Putamen (tissue), 1 donor: ENCODE results near the gene PLA2G10.
A peak's percentile ranks its signal among the peaks of the same experiment; 100 is the strongest.
"Not testable (repeated sequence)": the region's sequence is repeated elsewhere in the genome, so short reads cannot be mapped to it uniquely, and the experiment has no call there.

Source experiments
- DNase-seq: peaks from one replicate; pipeline ENCODE4 v3.0.0-alpha.2; 2016; ENCODE audit warnings: low spot score

The PLA2G10 gene

DNA sequence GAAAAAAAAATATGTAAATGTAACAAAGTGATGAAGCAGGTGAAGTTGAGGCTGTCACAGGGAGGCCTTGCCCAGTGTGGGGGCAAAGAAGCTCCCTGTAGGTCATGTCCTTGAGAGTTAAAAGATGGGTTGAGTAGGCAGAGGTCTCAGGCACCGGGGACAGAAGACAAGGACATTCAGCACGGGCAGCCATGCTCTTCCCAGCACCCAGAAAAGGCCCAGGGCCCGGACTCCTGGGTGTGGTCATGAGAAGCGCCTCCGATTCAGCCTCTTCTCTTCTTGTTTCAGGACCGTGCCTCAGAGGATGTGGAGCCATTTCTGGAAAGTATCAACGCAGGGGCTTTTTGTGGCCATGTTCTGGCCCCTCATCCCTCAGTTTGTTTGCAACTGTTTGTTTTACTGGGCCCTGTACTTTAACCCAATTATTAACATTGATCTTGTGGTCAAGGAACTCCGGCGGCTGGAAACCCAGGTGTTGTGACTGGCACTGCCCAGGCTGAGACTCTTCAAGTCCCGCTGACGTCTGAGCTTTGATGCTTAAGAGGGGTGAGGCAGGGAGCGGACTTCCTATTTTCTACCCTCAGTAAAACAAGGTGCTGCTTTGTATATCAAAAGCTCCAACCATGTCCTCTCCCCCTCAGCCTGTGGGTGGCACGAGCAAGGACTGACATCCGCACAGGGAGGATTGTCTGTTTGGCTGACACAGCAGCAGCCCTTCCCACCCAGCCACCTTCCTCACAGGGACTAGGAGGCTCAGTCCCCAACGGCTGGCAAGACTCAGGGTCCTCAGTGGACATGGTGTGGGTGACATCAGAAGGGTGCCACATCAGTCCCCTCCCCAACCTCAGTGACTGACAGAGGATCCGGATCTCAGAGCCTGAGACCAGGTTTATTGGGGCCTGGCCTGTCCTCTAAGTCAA lies 26.5 kb downstream of the PLA2G10 start:
- DNase-seq = no peak

DNA sequence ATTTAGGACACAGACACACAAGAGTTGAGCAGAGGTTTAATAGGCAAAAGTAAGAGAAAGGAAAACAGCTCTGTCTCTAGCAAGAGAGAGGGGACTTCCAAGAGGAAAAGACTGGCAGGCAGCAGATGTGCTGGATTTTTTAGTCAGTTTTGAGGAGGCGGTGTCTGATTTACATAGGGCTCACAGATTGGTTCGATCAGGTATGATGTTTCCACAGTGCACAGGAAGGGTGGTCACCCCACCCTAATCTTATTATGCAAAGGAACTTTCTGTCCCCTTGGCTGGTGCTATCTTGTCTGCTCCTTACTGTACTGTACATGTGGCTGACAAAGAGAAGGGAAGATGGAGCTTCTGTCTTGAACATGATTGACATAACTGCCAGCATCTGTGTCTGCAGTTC lies 36.0 kb downstream of the PLA2G10 start:
- DNase-seq = peak; percentile 34

DNA sequence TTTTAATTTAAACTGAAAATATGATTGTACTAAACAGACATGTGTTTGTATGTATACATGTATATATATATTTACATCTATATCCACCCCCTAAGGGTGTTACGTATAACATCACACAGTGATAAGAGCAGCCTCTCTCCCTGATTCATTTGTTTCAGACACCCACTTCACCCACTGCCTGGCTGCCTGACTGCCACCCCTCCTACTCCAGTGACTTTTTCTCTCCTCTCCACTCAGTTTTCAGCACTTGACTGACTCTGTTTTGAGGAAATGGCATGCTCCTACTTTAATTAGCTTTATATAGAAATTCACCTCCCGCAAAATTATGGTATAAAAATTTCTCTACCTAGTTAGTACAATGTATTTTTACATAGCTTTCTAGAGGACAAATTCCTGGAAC lies 41.4 kb downstream of the PLA2G10 start:
- peak; percentile 63 for DNase-seq

DNA sequence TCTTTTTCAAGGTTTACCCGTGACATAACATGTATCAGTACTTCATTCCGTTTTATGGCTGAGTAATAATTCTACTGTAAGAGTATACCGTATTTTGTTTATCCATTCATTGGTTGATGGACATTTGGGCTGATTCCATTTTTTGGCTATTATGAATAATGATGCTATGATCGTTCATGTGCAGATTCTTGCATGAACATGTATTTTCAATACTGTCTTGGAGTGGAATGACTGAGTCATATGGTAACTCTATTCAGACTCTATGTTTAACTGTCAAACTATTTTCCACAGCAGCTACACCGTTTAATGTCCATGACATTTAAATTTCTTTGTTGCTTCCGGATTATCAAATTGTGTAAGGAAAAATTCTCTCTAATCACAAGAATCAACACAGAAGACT lies 43.5 kb downstream of the PLA2G10 start:
- no peak for DNase-seq

DNA sequence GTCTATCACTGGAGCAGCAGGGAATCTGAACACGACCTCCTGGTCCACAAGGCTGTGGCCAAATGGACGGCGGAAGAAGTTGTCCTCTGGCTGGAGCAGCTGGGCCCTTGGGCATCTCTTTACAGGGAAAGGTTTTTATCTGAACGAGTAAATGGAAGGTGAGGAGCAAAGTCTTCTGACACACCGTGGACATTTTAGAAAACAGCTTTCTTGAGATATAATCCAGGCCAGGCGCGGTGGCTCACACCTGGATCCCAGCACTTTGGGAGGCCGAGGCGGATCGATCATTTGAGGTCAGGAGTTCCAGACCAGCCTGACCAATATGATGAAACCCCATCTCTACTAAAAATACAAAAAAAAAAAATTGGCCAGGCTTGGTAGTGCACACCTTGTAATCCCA lies 44.3 kb downstream of the PLA2G10 start:
- no peak for DNase-seq

DNA sequence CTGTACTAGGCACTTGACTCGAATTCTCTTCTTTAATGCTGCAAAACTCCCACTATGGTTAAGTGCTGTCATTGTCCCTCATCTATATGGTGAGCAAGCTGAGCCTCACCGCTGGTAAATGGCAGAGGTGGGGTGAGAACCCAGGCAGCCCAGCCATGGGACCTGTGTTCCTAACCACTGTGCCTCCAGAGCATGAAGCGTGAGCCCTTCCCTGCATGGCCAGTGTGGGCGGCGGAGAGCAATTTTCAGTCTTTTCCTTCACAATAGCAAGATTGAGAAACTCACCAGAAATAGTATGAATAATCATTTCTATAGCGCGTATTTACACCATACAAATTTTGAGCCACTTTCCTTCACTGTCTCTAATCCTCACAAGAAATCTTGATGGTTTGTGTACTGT lies 52.2 kb downstream of the PLA2G10 start:
- no peak for DNase-seq

DNA sequence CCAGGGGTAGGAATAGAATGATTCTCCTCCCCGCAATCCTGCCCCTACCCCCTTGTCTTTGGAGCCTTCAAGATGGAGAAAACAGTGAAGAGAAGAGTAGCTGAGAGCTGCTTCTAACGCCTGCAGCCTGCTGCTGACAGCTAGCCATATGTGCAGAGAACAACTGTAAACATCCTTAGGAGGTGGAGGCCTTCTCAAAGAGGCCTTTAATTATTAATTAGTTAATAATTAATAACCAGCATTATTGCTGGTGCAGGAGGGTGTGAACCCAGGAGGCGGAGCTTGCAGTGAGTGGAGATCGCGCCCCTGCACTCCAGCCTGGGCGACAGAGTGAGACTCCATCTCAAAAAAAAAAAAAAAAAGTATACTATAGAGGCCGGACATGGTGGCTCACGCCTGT lies 52.9 kb downstream of the PLA2G10 start:
- DNase-seq = no peak

DNA sequence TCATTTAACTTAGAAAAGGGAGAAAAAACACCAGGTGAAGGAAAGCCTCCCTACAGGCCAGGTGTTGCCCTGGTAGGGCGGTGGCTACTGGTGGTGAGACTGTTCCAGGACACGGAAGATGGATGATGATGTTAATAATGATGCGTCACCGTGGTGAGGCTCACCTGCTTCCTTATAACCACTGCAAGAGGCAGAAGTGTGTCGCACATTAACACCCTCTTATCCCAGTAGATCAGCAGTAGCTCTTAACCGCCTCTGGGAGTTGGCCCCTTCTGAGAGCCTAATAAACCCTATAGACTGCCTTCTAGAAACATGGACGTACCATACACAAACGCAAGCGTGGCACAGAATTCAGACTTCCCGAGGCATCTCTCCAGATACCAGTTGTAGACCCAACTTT lies 53.6 kb downstream of the PLA2G10 start:
- no peak for DNase-seq

DNA sequence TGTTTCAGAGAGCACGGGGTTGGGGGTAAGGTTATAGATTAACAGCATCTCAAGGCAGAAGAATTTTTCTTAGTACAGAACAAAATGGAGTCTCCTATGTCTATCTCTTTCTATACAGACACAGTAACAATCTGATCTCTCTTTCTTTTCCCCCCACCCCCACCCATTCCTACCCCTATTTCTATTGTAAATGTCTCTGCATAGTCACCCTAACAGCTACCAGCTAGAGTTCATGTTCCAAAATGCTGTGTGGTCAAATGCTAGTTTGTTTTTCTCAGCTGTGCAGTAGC lies 57.2 kb downstream of the PLA2G10 start:
- not testable (repeated sequence) for DNase-seq

DNA sequence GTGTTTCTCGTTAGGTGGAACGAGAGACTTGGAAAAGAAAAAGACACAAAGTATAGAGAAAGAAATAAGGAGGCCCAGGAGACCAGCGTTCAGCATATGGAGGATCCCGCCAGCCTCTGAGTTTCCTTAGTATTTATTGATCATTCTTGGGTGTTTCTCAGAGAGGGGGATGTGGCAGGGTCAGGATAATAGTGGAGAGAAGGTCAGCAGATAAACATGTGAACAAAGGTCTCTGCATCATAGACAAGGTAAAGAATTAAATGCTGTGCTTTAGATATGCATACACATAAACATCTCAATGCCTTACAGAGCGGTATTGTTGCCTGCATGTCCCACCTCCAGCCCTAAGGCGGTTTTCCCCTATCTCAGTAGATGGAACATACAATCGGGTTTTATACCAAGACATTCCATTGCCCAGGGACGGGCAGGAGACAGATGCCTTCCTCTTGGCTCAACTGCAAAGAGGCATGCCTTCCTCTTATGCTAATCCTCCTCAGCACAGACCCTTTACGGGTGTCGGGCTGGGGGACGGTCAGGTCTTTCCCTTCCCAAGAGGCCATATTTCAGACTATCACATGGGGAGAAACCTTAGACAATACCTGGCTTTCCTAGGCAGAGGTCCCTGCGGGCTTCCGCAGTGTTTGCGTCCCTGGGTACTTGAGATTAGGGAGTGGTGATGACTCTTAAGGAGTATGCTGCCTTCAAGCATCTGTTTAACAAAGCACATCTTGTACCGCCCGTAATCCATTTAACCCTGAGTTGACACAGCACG lies 57.7 kb downstream of the PLA2G10 start:
- not testable (repeated sequence) for DNase-seq

DNA sequence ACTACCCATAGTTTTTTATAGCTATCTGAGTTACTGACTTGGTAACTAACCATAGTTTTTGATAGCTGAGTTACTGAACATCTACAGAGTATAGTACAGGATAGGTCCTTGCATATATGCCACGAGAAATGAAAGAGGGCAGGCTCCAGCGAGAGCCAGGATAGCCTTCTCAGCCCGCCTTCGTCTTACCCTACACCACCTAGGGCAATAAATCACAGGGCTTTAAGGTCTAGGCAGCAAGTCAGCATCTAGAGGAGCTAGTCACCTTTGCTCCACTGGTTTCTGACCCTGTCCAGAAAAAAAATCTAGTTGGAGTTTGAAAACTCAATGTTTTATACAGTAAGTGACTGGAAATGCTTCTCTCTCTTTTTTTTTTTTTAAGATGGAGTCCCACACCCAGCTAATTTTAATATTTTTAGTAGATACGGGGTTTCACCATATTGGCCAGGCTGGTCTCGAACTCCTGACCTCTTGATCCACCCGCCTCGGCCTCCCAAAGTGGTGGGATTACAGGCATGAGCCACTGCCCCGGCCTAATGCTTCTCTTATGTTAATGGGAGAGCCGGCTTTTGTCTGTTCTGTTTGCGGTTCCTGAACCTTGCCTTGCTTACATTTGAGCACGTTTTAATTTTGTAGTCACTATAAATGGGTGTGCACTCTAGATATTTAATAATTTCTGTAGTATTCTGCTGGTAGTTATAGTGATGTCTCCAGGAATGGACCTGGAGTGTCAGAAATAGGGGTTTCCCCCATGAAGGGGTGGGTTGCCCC lies 58.5 kb downstream of the PLA2G10 start:
- DNase-seq = no peak

DNA sequence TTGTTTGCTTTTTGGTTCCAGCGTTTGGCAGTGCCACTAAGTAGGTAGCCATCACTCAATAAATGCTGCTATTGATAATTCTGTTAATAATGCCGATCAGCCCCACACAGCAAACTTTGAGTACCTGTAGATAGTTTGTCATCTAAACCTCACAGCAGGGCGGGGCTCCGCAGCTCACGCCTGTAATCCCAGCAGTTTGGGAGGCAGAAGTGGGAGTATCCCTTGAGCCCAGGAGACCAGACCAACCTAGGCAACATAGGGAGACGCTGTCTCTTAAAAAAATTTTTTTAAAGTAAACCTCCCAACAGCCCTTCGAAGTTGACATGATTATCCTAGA lies 59.8 kb downstream of the PLA2G10 start:
- no peak for DNase-seq

DNA sequence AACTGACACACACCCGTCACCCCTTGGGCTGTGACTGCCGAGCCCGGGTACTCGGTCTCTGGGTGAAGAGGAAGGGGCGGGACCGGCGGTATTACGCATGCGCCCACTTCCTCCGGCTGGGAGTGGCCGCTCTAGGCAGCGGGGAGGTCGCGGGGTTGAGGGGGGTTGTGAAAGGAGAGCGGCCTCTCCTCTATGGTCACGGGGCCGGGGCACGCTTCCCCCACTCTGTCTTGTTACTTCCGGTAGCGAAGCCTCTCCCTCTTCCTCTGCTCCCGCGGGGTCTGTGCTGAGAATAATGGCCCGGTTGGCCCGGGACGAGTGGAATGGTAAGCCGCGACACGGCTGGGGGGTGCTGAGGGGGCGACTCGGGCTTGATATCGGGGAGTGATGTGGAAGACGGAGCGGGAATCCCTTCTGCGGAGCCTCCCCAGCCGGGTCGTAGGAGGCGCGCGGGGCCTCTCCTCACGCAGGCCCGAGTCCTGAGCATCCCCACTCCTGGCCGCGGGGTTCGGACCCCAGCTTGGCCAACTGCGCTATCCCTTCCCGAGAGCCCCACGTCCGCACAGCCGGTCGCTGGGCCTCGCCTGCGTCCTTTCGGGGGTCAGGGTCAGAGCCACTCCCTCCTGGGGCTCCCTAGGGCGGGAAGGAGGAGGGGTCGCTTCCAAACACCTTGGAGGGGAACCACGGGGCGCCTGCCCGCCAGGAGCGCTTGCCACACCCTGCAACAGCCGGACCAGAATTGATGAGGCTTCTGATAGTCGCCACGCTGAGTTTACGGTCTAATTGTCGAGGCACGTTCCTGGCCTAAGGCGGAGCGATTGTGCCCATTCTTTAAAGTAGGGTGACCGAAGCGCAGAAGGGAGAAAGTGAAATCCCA lies 61.2 kb downstream of the PLA2G10 start, which contains the start of gene BFAR:
TSS of gene BFAR (plus strand) at position 259 of the 877 bp plus-strand sequence. CDS start 11,396 bp downstream, outside the sequence.
- peak; percentile 98 for DNase-seq

DNA sequence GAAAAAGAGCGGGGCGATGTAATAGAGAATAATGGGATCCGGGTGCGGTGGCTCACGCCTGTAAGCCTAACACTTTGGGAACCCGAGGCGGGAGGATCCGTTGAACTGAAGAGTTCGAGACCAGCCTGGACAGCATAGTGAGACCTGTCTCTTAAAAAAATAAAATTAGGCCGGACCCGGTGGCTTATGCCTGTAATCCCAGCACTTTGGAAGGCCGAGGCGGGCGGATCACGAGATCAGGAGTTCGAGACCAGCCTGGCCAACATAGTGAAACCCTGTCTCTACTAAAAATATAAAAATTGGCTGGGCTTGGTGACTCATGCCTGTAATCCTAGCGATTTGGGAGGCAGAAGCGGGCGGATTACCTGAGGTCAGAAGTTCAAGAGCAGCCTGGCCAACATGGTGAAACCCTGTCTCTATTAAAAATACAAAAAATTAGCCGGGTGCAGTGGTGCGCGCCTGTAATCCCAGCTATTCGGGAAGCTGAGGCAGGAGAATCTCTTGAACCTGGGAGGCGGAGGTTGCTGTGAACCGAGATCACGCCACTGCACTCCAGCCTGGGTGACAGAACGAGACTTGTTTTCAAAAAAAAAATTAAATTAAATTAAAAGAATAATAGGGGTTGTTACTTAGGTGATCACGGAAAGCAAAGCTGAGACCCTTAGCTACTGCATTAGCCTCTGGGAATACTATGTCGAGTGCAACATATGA lies 63.3 kb downstream of the PLA2G10 start:
- DNase-seq = not testable (repeated sequence)

DNA sequence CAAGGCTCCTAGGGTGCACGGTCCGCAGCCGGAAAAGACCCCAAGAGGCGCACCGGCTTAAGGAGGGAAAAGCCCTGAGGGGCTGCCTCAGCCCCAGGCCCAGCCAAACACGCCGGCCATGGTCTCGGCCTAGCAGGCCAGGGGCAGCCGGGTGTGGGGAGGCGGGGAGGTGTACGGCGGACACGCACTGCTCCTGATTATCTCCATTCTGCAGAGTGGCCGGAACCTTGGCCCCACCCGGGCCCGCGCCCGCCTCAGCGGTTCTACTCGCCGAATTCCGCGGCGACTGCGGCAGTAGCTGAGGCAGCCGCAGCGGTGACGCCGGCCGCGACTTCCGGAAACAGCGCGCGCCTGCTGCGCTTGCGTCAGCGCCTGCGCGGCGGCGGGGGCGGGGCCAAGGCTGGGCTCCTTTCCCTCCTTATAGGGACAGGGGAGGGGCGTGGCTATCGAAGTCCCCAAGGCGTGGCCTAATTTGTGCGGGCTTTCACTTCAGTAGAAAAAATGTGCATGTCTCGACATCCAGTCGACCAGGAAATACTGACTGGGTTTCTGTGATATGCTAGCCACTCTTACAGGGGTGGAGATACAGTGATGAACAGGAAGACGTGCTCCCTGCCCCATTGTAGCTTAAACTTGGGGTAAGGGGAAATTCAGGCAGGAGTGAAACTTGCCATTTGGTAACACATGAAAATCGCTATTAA lies 64.0 kb downstream of the PLA2G10 start, which contains the start of gene PARN:
TSS of gene PARN (minus strand) at position 342 of the 701 bp plus-strand sequence. CDS start at position 207, 135 bp downstream.
- peak; percentile 94 for DNase-seq

DNA sequence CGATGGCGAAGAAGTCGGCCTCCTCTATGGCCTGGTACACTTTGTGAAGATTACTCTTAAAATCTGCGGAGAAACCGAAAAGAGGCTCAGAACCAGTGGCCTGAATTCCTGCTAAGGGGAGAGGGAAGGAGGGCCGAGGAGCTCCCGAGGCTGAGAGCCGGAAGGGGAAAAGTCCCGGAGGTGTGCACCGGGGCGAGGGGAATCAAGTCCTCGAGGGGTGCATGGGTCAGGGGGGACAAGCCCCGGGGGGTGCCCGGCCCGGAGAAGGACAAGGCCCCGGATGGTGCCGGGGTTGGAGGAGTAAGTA lies 64.5 kb downstream of the PLA2G10 start:
- no peak for DNase-seq

DNA sequence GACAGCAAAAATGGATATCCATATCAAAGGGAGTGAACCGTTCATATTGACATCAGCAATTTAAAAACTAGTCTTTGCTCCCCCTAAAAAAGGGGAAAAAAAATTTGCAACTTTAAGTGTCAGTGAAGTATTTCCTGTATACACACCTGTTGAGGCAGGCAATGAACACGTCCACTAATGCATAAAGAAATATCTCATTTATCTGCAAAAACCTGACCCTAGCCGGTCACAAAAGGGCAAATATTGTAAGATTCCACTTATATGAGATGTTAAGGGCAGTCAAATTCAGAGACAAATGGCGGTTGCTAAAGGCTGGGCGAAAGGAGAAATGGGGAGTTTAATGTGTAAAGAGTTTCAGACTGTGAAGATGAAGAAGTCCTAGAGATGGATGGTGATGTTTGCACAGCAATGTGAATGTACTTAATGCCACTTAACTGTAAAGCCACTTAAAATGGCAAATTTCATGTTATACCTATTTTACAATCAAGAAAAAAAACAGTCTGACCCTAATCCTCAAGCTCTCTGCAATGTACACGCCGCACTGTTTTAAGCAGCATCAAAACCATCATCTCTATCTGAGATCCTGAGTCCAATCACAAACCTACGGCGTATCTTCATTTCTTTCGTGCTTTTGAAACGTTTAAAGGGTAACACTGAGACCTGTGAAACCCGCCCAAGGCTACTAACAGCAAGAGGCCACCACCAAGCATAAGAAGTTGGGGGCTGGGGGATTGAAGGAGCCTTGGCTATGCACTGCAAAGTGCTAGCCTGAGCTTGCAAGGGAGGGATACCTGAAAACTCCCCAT lies 65.1 kb downstream of the PLA2G10 start:
- no peak for DNase-seq

DNA sequence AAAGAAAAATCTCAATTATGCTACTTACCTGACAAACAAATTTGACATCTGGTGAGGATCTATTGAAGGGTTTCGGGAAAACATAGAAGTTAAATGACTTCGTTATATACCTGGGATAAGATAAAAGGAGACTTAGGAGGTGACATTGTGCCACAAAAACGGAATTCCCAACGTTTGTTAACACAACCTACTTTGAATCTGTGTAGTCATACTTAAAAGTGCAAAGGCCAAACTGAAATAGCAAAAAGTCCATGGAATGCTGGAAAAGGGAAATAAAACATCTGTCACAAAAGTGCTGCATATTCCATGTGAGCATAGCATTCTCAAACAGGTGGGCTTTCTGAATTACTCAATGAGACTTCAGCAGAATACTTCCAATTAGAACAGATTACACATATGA lies 67.0 kb downstream of the PLA2G10 start:
- DNase-seq = no peak
